HL-60 (cell line): ENCODE results near the gene TMEM53.
"Not testable (repeated sequence)": the region's sequence is repeated elsewhere in the genome, so short reads cannot be mapped to it uniquely, and the experiment has no call there.

Experiments used
- DNase-seq, 2 experiments: peaks; one replicate each; pipeline ENCODE4 v3.0.0-alpha.2; 2010 to 2020; ENCODE audit warnings: low read depth in 1 of 2, low spot score in 1 of 2
- H3K27ac ChIP-seq: fragments of 250-450 bp; sonication (Bioruptor Pico); replicated peaks from 2 replicates; pipeline ENCODE4 v1.5.1; 2020; ENCODE audit warnings: mild to moderate bottlenecking, moderate library complexity
- H3K27me3 ChIP-seq: fragments of 250-450 bp; sonication (Bioruptor Pico); 2 replicates; pipeline ENCODE4 v1.5.1; 2021; ENCODE audit warnings: mild to moderate bottlenecking, moderate library complexity; ENCODE audit not compliant: insufficient read depth, poor library complexity, severe bottlenecking
- H3K4me3 ChIP-seq: replicated peaks from 2 replicates; pipeline ENCODE4 v1.5.1; 2011; ENCODE audit warnings: mild to moderate bottlenecking, control low read depth, low read length; ENCODE audit not compliant: insufficient read depth
- GABPA ChIP-seq: IDR thresholded peaks from 2 replicates; pipeline ENCODE4 v1.6.1; 2012; ENCODE audit warnings: low read depth
- POLR2AphosphoS5 ChIP-seq: IDR thresholded peaks from 2 replicates; pipeline ENCODE4 v1.6.1; 2012; ENCODE audit warnings: low read depth
- SPI1 ChIP-seq: IDR thresholded peaks from 2 replicates; pipeline ENCODE4 v1.6.1; 2012; ENCODE audit warnings: low read depth, mild to moderate bottlenecking, borderline replicate concordance
- TF ChIP-seq, protein P1 (sequence below): IDR thresholded peaks from 2 replicates; pipeline ENCODE4 v1.6.1; 2012; ENCODE audit warnings: low read depth; ENCODE audit not compliant: insufficient replicate concordance
- TF ChIP-seq, protein P2 (sequence below): IDR thresholded peaks from one replicate; pipeline ENCODE4 v1.5.1; 2011; ENCODE audit warnings: low read length, control low read depth, inconsistent platforms; ENCODE audit not compliant: insufficient read depth

Gene TMEM53

DNA sequence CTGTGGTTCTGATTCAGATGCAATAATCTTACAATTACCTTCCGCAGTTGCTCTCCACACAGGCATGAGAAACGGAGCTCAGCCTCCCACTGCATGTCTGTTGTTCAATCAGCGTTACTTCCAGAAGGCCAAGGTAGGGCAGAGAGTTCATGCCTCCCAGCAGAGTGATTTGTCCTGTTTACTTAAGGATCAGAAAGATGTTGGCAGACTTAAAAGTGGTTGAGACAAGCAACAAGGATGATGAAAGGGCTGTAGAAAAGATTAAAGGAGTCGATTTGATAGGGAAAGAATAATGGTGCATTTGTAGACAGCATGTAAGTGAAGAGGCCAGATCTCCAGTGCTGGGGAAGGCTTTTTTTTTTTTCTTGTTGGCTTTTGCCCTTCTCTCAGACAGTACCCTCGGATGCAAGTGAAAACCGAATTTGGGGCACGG, 26.9 kb upstream of the TMEM53 start:
- Histone ChIP-seq H3K27me3 (no peaks in the 10 kb centered on the region), H3K27ac (no peak overlapping the region), H3K4me3 (no peak overlapping the region)
- TF ChIP-seq POLR2AphosphoS5 (no peak), GABPA (no peak), SPI1 (no peak)
- TF ChIP-seq, protein P1, sequence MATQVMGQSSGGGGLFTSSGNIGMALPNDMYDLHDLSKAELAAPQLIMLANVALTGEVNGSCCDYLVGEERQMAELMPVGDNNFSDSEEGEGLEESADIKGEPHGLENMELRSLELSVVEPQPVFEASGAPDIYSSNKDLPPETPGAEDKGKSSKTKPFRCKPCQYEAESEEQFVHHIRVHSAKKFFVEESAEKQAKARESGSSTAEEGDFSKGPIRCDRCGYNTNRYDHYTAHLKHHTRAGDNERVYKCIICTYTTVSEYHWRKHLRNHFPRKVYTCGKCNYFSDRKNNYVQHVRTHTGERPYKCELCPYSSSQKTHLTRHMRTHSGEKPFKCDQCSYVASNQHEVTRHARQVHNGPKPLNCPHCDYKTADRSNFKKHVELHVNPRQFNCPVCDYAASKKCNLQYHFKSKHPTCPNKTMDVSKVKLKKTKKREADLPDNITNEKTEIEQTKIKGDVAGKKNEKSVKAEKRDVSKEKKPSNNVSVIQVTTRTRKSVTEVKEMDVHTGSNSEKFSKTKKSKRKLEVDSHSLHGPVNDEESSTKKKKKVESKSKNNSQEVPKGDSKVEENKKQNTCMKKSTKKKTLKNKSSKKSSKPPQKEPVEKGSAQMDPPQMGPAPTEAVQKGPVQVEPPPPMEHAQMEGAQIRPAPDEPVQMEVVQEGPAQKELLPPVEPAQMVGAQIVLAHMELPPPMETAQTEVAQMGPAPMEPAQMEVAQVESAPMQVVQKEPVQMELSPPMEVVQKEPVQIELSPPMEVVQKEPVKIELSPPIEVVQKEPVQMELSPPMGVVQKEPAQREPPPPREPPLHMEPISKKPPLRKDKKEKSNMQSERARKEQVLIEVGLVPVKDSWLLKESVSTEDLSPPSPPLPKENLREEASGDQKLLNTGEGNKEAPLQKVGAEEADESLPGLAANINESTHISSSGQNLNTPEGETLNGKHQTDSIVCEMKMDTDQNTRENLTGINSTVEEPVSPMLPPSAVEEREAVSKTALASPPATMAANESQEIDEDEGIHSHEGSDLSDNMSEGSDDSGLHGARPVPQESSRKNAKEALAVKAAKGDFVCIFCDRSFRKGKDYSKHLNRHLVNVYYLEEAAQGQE = no peak
- TF ChIP-seq, protein P2, sequence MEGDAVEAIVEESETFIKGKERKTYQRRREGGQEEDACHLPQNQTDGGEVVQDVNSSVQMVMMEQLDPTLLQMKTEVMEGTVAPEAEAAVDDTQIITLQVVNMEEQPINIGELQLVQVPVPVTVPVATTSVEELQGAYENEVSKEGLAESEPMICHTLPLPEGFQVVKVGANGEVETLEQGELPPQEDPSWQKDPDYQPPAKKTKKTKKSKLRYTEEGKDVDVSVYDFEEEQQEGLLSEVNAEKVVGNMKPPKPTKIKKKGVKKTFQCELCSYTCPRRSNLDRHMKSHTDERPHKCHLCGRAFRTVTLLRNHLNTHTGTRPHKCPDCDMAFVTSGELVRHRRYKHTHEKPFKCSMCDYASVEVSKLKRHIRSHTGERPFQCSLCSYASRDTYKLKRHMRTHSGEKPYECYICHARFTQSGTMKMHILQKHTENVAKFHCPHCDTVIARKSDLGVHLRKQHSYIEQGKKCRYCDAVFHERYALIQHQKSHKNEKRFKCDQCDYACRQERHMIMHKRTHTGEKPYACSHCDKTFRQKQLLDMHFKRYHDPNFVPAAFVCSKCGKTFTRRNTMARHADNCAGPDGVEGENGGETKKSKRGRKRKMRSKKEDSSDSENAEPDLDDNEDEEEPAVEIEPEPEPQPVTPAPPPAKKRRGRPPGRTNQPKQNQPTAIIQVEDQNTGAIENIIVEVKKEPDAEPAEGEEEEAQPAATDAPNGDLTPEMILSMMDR = no peak
- no peak for DNase-seq

- H3K4me3 ChIP-seq = no peak overlapping the region
- no peak for DNase-seq
- no peaks in the 10 kb centered on the region for H3K27me3 ChIP-seq
- no peak overlapping the region for H3K27ac ChIP-seq
- TF ChIP-seq, protein P1 = no peak
- TF ChIP-seq GABPA = no peak
- no peak for TF ChIP-seq POLR2AphosphoS5
- TF ChIP-seq, protein P2 = no peak
- no peak for TF ChIP-seq SPI1
These were observed 26.3 kb upstream of the TMEM53 start for GRCh38 chr1:44700573-44700972.

DNA sequence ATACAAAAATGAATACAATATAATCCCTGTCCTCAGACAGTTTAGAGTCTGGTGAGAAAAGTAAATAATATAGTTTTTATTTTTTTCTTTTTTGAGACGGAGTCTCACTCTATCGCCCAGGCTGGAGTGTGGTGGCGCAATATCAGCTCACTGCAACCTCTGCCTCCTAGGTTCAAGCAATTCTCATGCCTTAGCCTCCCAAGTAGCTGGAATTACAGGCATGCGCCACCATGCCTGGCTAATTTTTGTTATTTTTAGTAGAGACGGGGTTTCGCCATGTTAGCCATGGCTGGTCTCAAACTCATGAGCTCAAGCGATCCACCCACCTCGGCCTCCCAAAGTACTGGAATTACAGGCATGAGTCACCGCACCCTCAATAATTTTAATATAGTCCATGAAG, 25.1 kb upstream of the TMEM53 start:
- not testable (repeated sequence) for H3K4me3 ChIP-seq, H3K27ac ChIP-seq, DNase-seq, H3K27me3 ChIP-seq

- TF ChIP-seq POLR2AphosphoS5 (no peak), GABPA (no peak), SPI1 (no peak)
- TF ChIP-seq, protein P1 = no peak
- TF ChIP-seq, protein P2 = no peak
- H3K27ac ChIP-seq = no peak overlapping the region
- no peak overlapping the region for H3K4me3 ChIP-seq
- no peak for DNase-seq
- no peaks in the 10 kb centered on the region for H3K27me3 ChIP-seq
These were observed 23.9 kb upstream of the TMEM53 start for GRCh38 chr1:44698138-44698537.
